ENCODE measurements around the gene OR5D16. TPM values are rescaled to one million over a fixed set of nuclear protein-coding genes. Genes with fewer than 3 reads are reported as not detected.

The OR5D16 gene
- not detected for polyA plus RNA-seq (2013)

DNA sequence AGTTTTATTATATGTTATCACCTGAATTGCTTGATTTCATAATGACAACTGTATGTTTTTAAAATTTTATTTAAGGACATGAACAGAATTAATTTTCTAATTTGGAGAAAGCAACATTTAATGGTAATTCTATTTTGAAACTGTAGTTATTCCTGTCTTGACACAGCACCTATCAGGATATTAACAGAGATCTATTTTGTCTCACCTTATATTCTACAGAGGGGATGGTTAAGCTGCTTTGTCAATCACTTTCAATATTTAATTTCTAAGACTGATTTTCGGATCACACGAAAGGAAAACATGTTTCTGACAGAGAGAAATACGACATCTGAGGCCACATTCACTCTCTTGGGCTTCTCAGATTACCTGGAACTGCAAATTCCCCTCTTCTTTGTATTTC, at the start of gene OR5D16:
Gene OR5D16, plus strand, starts transcription at position 301 of the 400 bp plus-strand sequence. Its CDS starts 0 bp downstream, at position 301.
- POLR2A ChIA-PET = no interaction called here
- H3K9me3 ChIP-seq (ENCODE audit: control extremely low read depth in 1 of 5, control insufficient read depth in 4 of 5, insufficient read depth in 2 of 5, low read depth in 1 of 5, low read length in 4 of 5) = peaks cover 0 to 8% (median 0%) of the 10 kb centered on the region in 5 experiments
- WGBS (ENCODE audit: insufficient coverage) = 11% methylated on average over 3 of the region's 3 CpGs
- no peak within 1 kb of the TSS for H3K4me3 ChIP-seq (ENCODE audit: control insufficient read depth in 1 of 7, extremely low read depth in 1 of 7, insufficient read depth in 4 of 7, low read depth in 2 of 7, low read length in 6 of 7)
- H3K27me3 ChIP-seq (replicated peaks in 2 of 5; ENCODE audit: control insufficient read depth in 4 of 5, insufficient read depth in 5 of 5, low read length in 4 of 5) = no peaks in the 10 kb centered on the region
- no peaks in the 10 kb centered on the region for H3K4me1 ChIP-seq (ENCODE audit: control extremely low read depth in 1 of 4, control insufficient read depth in 4 of 4, insufficient read depth in 4 of 4, low read length in 3 of 4)
- H3K36me3 ChIP-seq (ENCODE audit: control insufficient read depth in 4 of 4, insufficient read depth in 4 of 4, low read length in 3 of 4) = no peaks in the 10 kb centered on the region
- no peak for DNase-seq
- no peak within 1 kb of the TSS for H3K27ac ChIP-seq (ENCODE audit: insufficient read depth in 1 of 2, low read depth in 1 of 2, low read length in 2 of 2, poor library complexity in 1 of 2, severe bottlenecking in 2 of 2)
- CTCF ChIA-PET = no interaction called here

DNA sequence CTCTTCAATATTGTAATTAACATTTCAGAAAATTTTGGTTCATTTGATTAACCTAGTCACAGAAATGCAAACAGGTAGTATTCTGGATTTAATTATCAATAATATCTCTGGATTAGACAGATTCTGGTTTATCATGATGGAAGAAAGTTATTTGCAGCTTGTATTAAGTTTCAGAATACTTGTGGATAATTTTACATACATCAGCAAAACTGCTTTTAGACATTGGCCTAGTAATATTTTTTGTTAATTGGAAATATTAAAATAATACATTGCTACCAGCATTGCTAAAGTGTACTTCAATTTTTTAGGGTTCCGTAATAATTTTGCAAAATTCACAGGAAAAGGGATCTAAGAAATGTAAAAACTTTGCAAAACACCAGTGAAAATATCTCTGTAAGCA, 46.9 kb upstream of the OR5D16 start:
- Histone ChIP-seq H3K9me3 (ENCODE audit: control extremely low read depth in 1 of 5, control insufficient read depth in 4 of 5, insufficient read depth in 2 of 5, low read depth in 1 of 5, low read length in 4 of 5) (peaks cover 0 to 3% (median 0%) of the 10 kb centered on the region in 5 experiments), H3K36me3 (ENCODE audit: control insufficient read depth in 4 of 4, insufficient read depth in 4 of 4, low read length in 3 of 4) (no peaks in the 10 kb centered on the region), H3K4me1 (ENCODE audit: control extremely low read depth in 1 of 4, control insufficient read depth in 4 of 4, insufficient read depth in 4 of 4, low read length in 3 of 4) (no peaks in the 10 kb centered on the region), H3K4me3 (ENCODE audit: control insufficient read depth in 1 of 7, extremely low read depth in 1 of 7, insufficient read depth in 4 of 7, low read depth in 2 of 7, low read length in 6 of 7) (no peak overlapping the region), H3K27me3 (replicated peaks in 2 of 5; ENCODE audit: control insufficient read depth in 4 of 5, insufficient read depth in 5 of 5, low read length in 4 of 5) (no peaks in the 10 kb centered on the region), H3K27ac (ENCODE audit: insufficient read depth in 1 of 2, low read depth in 1 of 2, low read length in 2 of 2, poor library complexity in 1 of 2, severe bottlenecking in 2 of 2) (no peak overlapping the region)
- no CpG with 5 or more reads among the region's 1 CpG for WGBS (ENCODE audit: insufficient coverage)
- no peak for DNase-seq
- ChIA-PET POLR2A (no interaction called here), CTCF (no interaction called here)

DNA sequence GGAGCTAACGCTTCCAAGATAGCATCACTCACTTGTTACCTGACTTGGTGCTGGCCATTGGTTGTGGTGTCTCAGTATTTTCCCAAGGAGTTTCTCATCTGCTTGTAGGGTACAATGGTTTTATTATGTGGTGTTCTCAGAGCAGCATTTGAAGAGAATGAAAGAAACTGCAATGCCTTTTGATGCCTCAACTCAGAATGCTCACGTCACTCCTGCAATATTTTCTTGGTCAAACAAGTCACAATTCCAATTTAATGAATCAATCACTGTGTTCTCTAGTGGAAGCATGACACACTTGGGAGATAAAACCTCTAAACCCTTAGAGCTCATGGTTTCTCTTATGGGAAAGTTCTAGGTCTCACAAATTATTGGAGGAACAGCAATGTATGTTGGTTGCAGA, 45.2 kb upstream of the OR5D16 start:
- no peak overlapping the region for H3K27ac ChIP-seq (ENCODE audit: insufficient read depth in 1 of 2, low read depth in 1 of 2, low read length in 2 of 2, poor library complexity in 1 of 2, severe bottlenecking in 2 of 2)
- no peaks in the 10 kb centered on the region for H3K4me1 ChIP-seq (ENCODE audit: control extremely low read depth in 1 of 4, control insufficient read depth in 4 of 4, insufficient read depth in 4 of 4, low read length in 3 of 4)
- POLR2A ChIA-PET = no interaction called here
- H3K9me3 ChIP-seq (ENCODE audit: control extremely low read depth in 1 of 5, control insufficient read depth in 4 of 5, insufficient read depth in 2 of 5, low read depth in 1 of 5, low read length in 4 of 5) = peaks cover 0 to 3% (median 0%) of the 10 kb centered on the region in 5 experiments
- 80% methylated on average over 2 of the region's 2 CpGs for WGBS (ENCODE audit: insufficient coverage)
- no peaks in the 10 kb centered on the region for H3K36me3 ChIP-seq (ENCODE audit: control insufficient read depth in 4 of 4, insufficient read depth in 4 of 4, low read length in 3 of 4)
- no peak overlapping the region for H3K4me3 ChIP-seq (ENCODE audit: control insufficient read depth in 1 of 7, extremely low read depth in 1 of 7, insufficient read depth in 4 of 7, low read depth in 2 of 7, low read length in 6 of 7)
- no peak for DNase-seq
- CTCF ChIA-PET = no interaction called here
- no peaks in the 10 kb centered on the region for H3K27me3 ChIP-seq (replicated peaks in 2 of 5; ENCODE audit: control insufficient read depth in 4 of 5, insufficient read depth in 5 of 5, low read length in 4 of 5)

DNA sequence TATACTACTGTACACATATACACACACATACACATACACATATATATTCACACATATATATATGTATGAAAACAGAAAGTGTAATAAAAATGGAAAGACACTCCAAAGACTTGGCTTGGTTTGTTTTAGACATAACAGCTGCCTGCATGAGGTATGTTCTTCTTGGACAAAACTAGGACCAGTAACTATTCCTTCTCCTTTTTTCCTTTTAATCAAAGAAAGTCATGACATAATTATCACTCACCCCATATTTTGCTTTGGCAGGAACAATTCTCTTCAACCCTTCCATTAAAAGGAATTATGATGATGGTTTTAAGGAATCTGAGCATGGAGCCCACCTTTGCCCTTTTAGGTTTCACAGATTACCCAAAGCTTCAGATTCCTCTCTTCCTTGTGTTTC, 43.3 kb upstream of the OR5D16 start, which contains the start of gene OR5D14:
Gene OR5D14, plus strand, starts transcription at position 301 of the 400 bp plus-strand sequence. Its CDS starts 0 bp downstream, at position 301.
- DNase-seq = no peak
- CTCF ChIA-PET = no interaction called here
- POLR2A ChIA-PET = no interaction called here
- Histone ChIP-seq H3K4me1 (ENCODE audit: control extremely low read depth in 1 of 4, control insufficient read depth in 4 of 4, insufficient read depth in 4 of 4, low read length in 3 of 4) (no peaks in the 10 kb centered on the region), H3K27me3 (replicated peaks in 2 of 5; ENCODE audit: control insufficient read depth in 4 of 5, insufficient read depth in 5 of 5, low read length in 4 of 5) (no peaks in the 10 kb centered on the region), H3K9me3 (ENCODE audit: control extremely low read depth in 1 of 5, control insufficient read depth in 4 of 5, insufficient read depth in 2 of 5, low read depth in 1 of 5, low read length in 4 of 5) (peaks cover 0 to 2% (median 0%) of the 10 kb centered on the region in 5 experiments), H3K36me3 (ENCODE audit: control insufficient read depth in 4 of 4, insufficient read depth in 4 of 4, low read length in 3 of 4) (no peaks in the 10 kb centered on the region), H3K27ac (ENCODE audit: insufficient read depth in 1 of 2, low read depth in 1 of 2, low read length in 2 of 2, poor library complexity in 1 of 2, severe bottlenecking in 2 of 2) (no peak within 1 kb of the TSS), H3K4me3 (ENCODE audit: control insufficient read depth in 1 of 7, extremely low read depth in 1 of 7, insufficient read depth in 4 of 7, low read depth in 2 of 7, low read length in 6 of 7) (no peak within 1 kb of the TSS)

DNA sequence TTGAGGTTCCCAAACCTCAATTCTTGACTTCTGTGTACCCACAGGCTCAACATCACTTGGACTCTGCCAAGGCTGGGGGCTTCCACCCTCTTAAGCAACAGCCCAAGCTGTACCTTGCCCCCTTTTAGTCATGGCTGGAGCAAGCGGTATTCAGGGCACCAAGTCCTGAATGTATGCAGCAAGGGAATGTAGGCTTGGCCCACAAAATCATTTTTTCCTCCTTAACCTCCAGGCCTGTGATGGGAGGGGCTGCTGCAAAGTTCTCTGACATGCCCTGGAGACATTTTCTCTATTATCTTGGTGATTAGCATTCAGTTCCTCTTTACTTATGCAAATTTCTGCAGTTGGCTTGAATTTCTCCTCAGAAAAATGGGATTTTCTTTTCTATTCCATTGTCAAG, 32.3 kb upstream of the OR5D16 start:
- CTCF ChIA-PET = no interaction called here
- no peak for DNase-seq
- WGBS (ENCODE audit: insufficient coverage) = no CpG with 5 or more reads among the region's 1 CpG

DNA sequence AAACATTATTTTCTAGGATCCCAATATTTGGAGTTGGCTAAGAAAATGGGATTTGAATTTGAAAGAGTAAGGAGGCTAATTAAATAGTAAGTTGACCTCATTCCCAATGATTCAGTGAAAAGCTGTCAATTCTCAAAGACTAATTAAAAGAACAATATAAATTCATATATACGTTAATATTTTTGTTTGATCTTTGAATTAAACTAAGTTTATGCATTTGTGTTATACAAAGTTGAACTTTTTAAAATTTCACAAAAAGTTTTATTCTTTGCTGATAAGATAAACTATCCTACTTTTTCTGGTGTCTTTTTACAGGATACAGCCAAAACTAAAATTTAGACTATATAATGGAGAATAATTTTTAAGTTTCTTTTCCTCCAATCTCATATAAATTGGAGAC, 27.5 kb upstream of the OR5D16 start, which contains the start of gene OR5L1:
Gene OR5L1, plus strand, starts transcription at position 301 of the 400 bp plus-strand sequence. CDS start 100 bp downstream, outside the sequence.
- no peaks in the 10 kb centered on the region for H3K4me1 ChIP-seq (ENCODE audit: control extremely low read depth in 1 of 4, control insufficient read depth in 4 of 4, insufficient read depth in 4 of 4, low read length in 3 of 4)
- ChIA-PET POLR2A (no interaction called here), CTCF (no interaction called here)
- no CpG with 5 or more reads among the region's 1 CpG for WGBS (ENCODE audit: insufficient coverage)
- H3K27me3 ChIP-seq (replicated peaks in 2 of 5; ENCODE audit: control insufficient read depth in 4 of 5, insufficient read depth in 5 of 5, low read length in 4 of 5) = no peaks in the 10 kb centered on the region
- H3K36me3 ChIP-seq (ENCODE audit: control insufficient read depth in 4 of 4, insufficient read depth in 4 of 4, low read length in 3 of 4) = no peaks in the 10 kb centered on the region
- peaks cover 0 to 3% (median 0%) of the 10 kb centered on the region in 5 experiments for H3K9me3 ChIP-seq (ENCODE audit: control extremely low read depth in 1 of 5, control insufficient read depth in 4 of 5, insufficient read depth in 2 of 5, low read depth in 1 of 5, low read length in 4 of 5)
- H3K27ac ChIP-seq (ENCODE audit: insufficient read depth in 1 of 2, low read depth in 1 of 2, low read length in 2 of 2, poor library complexity in 1 of 2, severe bottlenecking in 2 of 2) = no peak within 1 kb of the TSS
- no peak for DNase-seq
- no peak within 1 kb of the TSS for H3K4me3 ChIP-seq (ENCODE audit: control insufficient read depth in 1 of 7, extremely low read depth in 1 of 7, insufficient read depth in 4 of 7, low read depth in 2 of 7, low read length in 6 of 7)

More for the DNA sequence above, 32.3 kb upstream of the OR5D16 start:
- no peak overlapping the region for H3K27ac ChIP-seq (ENCODE audit: insufficient read depth in 1 of 2, low read depth in 1 of 2, low read length in 2 of 2, poor library complexity in 1 of 2, severe bottlenecking in 2 of 2)
- H3K4me1 ChIP-seq (ENCODE audit: control extremely low read depth in 1 of 4, control insufficient read depth in 4 of 4, insufficient read depth in 4 of 4, low read length in 3 of 4) = no peaks in the 10 kb centered on the region
- POLR2A ChIA-PET = no interaction called here
- H3K36me3 ChIP-seq (ENCODE audit: control insufficient read depth in 4 of 4, insufficient read depth in 4 of 4, low read length in 3 of 4) = no peaks in the 10 kb centered on the region
- H3K27me3 ChIP-seq (replicated peaks in 2 of 5; ENCODE audit: control insufficient read depth in 4 of 5, insufficient read depth in 5 of 5, low read length in 4 of 5) = no peaks in the 10 kb centered on the region
- H3K9me3 ChIP-seq (ENCODE audit: control extremely low read depth in 1 of 5, control insufficient read depth in 4 of 5, insufficient read depth in 2 of 5, low read depth in 1 of 5, low read length in 4 of 5) = peaks cover 0 to 5% (median 0%) of the 10 kb centered on the region in 5 experiments
- no peak overlapping the region for H3K4me3 ChIP-seq (ENCODE audit: control insufficient read depth in 1 of 7, extremely low read depth in 1 of 7, insufficient read depth in 4 of 7, low read depth in 2 of 7, low read length in 6 of 7)

DNA sequence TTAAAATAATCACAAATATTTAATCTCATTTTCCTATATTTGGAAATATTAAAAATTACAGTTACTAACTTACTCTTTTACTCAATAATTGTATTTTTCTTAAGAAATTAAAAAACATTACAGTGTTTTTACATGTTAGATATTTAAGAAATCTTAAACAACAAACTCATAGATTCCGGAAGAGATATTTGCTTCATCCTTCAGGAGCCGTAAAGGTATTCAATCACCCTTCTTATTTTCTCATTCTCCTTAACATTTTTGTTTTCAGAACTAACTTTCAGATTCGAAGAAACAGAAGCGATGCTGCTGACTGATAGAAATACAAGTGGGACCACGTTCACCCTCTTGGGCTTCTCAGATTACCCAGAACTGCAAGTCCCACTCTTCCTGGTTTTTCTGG, 19.2 kb upstream of the OR5D16 start, which contains the start of gene OR5D18:
Gene OR5D18, plus strand, starts transcription at position 301 of the 400 bp plus-strand sequence. Its CDS starts 0 bp downstream, at position 301.
- Histone ChIP-seq H3K9me3 (ENCODE audit: control extremely low read depth in 1 of 5, control insufficient read depth in 4 of 5, insufficient read depth in 2 of 5, low read depth in 1 of 5, low read length in 4 of 5) (peaks cover 0 to 3% (median 0%) of the 10 kb centered on the region in 5 experiments), H3K4me3 (ENCODE audit: control insufficient read depth in 1 of 7, extremely low read depth in 1 of 7, insufficient read depth in 4 of 7, low read depth in 2 of 7, low read length in 6 of 7) (no peak within 1 kb of the TSS), H3K36me3 (ENCODE audit: control insufficient read depth in 4 of 4, insufficient read depth in 4 of 4, low read length in 3 of 4) (no peaks in the 10 kb centered on the region), H3K27ac (ENCODE audit: insufficient read depth in 1 of 2, low read depth in 1 of 2, low read length in 2 of 2, poor library complexity in 1 of 2, severe bottlenecking in 2 of 2) (no peak within 1 kb of the TSS), H3K27me3 (replicated peaks in 2 of 5; ENCODE audit: control insufficient read depth in 4 of 5, insufficient read depth in 5 of 5, low read length in 4 of 5) (no peaks in the 10 kb centered on the region), H3K4me1 (ENCODE audit: control extremely low read depth in 1 of 4, control insufficient read depth in 4 of 4, insufficient read depth in 4 of 4, low read length in 3 of 4) (no peaks in the 10 kb centered on the region)
- POLR2A ChIA-PET = no interaction called here
- CTCF ChIA-PET = no interaction called here
- no peak for DNase-seq
- 93% methylated on average over 3 of the region's 5 CpGs for WGBS (ENCODE audit: insufficient coverage)
